ENCODE data around the gene ABLIM3.
"Not testable (repeated sequence)": the region's sequence is repeated elsewhere in the genome, so short reads cannot be mapped to it uniquely, and the experiment has no call there.

The ABLIM3 gene

DNA sequence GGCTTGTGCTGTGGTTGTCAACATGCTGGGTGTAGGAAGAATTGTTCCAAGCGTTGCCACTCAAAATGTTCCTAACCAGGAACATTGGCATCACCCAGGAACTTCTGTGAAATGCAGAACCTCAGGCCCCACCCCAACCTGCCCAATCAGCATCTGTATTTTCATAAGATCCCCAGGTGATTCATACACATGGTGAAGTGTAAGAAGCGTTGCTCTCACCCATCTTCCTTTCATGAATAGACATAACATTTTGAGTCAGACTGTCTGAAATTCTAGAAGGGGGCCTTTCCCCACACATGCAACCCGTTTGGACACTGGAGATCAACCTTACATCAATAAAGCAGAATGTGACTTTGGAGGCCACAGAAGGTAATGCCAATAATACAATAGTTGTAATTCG is 121.0 kb downstream of the ABLIM3 start:
- DNase-seq: no peak

DNA sequence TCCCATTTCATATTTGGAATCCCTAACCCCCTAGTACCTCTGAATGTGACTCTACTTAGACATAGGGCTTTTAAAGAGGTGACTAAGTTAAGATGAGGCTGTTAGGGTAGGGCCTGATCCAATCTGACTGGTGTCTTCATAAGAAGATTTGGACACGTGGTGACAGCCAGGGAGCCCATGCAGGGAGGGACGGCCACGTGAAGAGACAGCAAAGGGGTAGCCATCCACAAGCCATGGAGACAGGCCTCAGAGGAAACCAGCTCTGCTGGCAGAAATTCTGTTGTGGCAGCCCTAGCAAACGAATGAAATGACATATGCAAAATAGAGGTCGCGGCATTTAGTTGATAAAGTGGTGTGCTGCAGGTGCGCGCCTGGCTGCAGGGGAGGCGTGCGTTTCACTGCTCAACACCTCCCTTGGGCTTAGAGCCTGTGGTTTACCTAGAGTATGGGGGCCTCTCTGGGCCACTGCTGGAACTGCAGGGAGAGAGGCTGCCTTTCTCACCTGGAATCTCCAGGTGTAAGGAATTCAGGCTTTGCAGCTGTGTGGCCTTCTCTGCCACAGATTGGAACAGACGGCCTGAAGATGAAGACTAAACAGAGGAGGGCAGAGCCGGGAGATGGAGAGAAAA is 123.3 kb downstream of the ABLIM3 start:
- no peak for DNase-seq

DNA sequence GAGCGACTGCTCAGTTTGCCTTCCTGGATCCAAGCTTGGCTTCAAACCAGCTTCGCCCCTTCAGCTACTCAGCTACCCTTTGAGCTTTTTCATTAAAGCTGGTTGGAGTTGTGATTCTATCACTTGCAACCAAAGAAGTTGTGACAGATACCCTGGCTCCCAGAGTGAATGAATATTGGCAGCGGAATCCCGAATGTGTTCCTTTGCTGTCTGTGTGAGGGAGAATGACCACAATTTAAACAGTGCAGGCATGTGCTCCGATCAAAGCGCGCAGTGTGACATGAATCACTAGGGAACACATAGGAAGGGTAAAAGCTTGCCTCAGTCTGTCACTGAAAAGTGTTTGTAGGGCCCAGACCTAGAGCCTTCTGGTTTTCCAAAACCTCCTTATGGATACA is 123.8 kb downstream of the ABLIM3 start:
- DNase-seq: no peak

DNA sequence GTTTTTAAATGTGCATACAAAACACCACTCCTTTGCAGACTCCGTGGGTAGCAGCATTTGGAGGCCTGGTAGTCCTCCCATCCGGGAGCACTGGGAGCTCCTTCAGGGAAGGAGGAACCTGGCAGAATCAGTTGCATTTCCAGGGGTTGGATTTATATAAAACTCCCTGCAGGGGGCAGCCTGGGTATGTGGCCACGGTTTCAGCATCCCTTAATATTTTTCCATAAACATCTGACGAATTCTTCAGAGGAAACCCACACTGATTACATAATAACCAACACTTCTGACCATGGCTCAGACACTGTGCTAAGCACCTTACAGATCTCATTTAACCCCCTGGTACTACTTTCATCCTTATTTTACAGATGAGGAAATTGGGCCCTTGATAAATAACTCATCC is 124.3 kb downstream of the ABLIM3 start:
- DNase-seq: peak; percentile 71

DNA sequence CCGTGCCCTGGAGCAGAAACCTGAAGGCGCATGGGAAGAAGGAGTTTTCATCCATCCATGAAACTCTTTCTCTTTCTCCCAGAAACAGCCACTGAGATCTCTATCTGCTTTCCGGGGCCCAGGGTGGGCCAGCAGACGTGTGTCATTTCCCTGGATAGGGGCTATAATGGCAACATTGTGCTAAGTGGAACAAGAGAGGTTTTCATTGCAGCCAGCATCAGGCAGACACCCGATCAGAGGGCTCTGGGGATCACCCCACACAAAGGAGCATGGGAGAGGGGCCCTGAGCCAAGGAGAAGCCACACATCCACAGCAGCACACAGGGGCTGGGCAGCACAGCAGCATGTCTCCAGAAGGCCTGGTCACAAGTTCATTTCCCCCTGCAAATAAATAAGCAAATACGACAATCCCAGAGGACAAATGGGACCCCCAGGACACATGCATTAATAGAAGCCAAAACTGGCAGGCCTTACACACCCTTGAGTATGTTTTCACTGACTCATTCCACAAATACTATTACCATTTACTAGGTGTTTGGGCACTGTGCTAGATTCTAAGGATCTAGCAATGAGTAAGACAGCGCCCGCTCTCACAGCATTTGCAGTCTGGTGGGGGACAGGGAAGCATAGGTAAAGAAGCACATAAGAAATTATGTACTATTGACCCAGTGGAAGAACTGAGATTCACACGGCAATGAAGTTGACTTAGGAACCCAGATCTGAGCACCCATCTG is 126.1 kb downstream of the ABLIM3 start:
- DNase-seq: no peak

DNA sequence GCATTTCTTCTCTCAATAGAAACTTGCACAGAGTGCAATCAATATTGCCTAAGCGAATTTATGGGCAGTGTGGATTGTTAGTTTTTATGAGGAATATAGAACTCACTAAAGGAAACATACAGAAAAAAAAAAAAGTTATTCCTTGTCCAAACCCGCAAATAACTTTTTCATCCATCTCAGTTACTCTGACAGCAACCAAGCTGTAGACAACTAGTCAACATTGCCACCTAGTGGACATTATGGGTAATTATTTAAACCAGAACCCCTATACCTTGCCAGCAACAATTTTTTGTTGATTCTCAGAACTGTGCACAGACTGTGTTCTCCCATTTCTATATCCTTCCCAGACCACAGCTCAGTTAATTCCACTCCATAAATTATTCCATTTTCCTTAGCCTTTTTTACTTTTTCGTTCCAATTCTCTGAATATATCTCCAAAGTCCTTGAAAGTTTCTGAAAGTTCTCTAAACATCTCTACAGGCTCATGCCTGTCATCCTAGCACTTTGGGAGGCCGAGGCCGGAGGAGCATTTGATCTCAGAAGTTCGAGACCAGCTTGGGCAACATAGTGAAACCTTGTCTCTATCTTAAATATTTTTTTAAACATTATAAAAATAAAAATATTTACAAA is 127.8 kb downstream of the ABLIM3 start:
- DNase-seq: peak; percentile 78

DNA sequence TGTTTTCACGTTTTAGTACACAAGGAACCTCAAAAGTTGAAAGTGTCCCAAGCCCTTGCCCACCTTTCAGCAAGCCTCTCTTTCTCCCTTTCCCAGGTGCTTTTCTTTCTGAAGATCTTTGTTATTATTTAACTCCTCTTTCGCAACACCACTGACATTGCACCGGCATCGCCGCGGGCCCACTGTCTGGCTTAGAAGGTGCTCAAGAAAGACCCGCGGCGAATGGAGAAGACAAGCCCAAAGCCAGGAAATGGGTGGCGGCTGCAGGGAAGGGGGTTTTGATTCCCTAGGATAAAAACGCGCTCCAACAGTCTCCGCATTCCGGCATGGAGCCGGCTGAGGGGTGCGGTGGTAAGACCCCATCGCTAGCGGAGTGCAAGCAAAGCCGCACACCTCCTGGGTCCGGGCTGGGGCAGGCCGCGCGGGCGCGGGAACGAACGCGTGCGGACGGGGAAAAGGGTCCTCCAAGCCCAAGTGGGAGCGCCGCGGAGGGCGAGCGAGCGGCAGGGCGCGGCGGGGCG is 130.0 kb downstream of the ABLIM3 start:
- DNase-seq: no peak

DNA sequence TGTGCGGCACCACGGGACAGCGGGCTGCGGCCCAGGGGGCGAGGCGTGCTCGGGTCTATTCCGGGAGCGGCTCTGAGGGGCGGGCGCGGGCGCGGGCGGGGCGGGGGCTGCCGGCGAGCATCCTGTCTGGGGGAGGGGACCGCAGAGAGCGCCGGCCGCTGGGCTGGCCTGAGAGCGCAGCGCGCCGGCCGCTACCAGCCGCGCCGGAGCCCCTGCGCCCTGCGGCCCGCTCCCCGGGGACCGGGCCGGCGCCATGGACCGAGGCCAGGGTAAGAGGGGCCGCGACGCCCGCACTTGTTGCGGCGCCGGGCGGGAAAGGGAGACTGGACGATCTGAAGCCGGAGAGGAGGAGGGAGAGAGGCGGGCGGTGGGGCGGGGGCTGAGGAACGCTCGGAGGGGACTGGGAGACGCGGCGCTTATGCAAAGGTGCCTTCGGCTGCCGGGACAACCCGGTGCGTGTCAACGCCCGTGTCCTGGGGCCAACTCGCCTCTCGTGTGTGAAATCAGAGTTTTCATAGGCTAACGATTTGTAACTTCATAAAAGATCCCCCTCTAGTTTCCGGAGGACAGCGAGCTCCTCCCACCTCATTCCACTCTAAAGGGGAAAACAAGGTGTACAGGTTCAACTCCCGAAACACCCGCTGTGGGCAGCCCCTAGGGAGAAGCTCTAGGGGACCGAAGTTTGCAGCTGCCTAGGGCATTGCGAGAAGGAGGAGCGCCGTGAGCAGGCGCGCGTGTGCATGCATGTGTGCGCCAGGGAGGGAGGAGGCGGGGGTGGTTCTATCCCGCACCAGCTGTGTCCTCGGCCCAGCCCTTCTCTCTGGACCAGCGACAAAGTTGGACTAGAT is 130.6 kb downstream of the ABLIM3 start, which contains the start of gene AFAP1L1:
Gene AFAP1L1 (plus strand): TSS at position 144 of the 848 bp plus-strand sequence. CDS start 110 bp downstream, at position 254.
- peak; percentile 52 for DNase-seq

DNA sequence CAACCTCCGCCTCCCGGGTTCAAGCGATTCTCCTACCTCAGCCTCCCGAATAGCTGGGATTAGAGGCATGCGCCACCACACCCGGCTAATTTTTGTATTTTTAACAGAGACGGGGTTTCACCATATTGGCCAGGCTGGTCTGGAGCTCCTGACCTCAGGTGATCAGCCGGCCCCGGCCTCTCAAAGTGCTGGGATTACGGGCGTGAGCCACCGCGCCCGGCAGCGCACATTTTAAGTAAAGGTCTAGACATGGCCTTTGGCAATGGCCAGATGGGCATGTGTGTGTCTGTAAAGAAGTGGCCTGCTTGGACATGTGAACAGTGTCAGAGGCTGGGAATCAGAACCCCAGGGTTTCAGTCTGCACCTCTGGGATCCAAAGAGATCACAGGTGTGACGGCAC is 131.5 kb downstream of the ABLIM3 start:
- not testable (repeated sequence) for DNase-seq

DNA sequence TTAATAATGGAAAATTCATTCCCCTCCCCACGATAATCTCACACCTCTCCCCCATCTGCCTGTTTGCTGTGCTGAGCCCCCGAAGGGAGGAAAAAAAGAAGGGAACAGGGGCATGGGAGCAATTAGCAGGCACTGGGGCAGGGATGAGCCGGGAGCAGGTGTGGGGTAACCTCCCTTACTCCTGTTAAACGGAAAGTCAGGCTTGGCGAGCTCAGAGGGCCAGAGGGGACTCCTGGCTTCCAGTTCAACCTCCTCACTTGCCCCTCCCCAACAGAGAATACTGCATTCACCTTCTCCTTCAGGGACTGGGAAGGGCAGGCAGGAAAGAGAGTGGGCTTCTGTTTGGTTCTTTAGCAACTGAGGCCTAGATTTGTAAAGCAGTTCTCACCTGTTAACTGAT is 131.9 kb downstream of the ABLIM3 start:
- DNase-seq: no peak

DNA sequence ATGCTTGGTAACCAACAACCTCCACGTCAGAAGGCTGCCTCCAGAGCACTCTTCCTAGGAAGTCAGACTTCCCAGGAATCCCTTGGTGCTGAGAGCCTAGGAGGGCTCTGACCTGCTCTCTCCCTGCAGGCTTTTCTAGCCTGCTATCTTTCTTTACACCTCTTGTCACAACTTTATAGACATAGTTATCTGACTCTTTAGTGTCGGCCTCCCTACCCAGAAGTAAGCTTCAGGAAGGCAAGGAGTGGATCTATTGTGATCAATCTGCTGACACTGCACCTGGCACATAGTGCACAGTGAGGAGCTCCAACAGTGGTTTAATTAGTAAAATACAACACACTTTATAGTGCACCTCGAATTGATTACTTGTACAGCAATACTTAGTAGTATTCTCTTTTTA is 132.7 kb downstream of the ABLIM3 start:
- DNase-seq: no peak

DNA sequence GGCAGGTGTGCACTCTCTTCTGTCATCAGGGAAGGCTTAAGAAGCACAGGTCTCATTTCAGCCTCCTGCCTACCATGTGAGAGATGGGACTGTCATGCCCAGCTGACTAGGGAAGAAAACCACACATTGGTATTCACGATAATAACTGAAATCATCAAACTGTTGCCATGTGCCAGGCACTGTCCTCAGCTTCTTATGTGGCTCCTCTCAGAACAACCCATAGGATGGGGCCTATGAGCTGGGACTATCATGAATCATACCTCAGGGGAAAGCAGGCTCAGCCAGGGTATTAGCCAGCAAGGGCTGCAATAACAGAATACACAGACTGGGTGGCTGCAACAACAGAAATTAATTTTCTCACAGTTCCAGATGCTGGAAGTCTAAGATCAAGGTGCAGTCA is 133.6 kb downstream of the ABLIM3 start:
- DNase-seq: peak; percentile 41

DNA sequence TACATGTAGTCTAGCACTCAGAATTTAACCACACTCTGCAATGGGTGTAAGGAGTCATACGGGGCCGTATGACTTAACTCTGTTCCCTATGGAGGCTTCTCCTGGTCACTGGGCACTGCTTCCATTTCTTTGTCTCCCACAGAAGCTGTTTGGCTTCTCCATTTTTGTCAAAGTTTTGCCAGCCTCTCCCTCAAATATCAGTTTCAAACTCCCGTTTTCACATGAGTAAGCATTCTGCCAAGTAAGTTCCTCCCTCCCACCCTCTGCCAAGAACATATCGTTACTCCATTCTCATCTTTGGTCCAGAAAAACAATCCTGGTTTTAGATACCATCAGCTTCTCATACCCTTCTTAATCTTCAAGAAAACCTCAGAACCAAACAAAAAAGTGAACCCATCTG is 136.5 kb downstream of the ABLIM3 start:
- peak; percentile 68 for DNase-seq

DNA sequence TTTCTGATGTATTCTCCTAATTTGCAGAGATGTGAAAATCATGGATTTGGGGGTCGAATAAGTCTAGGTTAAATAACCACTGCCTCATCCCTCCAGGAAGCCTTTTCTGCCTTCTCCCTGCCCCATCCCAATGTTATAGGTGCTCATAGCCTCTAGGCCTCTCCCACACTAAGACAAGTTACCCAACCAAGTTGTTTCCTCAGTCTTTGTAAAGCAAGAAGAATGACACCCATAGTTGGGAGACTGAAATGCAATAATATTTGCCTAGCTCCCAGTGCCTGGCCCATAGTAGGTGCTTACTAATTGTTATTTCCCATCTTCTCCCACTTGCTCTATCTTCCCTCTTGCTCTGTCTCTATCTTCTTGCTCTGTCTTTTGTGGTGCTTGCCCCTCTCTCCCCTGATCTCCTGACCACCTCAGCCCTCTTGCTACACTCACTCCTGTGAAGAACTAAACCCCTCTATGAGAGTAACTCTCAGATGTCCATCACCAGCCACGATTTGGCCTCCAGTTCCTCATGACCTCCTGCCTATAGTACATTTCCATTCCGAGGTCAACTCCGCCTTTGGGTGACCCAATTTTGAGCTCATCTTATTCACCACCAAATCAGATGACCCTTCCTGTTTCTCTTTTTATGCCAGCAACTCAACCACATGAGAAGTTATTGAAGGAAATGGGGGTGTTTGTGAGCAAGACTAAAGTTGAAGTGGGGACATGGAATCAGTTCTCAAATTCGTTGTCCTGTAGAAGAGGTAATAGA is 137.3 kb downstream of the ABLIM3 start:
- DNase-seq: peak; percentile 85

DNA sequence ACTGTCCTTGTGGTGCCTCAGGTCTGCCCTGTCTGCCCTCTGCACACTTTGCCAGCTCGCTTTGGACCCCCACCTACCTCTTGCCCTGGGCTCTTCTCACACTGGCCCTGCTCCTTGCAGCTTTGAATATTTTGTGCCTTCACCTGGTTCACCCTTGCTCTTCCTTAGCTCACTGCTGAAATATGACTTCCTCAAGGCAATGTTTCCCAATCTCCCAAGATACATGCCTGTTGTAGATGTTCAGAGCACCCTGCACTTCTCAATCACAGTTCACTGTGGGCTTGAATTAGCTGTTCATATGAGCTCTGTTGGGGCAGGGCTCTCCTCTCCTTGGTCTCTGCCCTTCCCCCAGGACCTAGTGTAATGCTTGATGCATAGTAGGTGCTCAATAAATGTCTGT is 138.4 kb downstream of the ABLIM3 start:
- DNase-seq: no peak

DNA sequence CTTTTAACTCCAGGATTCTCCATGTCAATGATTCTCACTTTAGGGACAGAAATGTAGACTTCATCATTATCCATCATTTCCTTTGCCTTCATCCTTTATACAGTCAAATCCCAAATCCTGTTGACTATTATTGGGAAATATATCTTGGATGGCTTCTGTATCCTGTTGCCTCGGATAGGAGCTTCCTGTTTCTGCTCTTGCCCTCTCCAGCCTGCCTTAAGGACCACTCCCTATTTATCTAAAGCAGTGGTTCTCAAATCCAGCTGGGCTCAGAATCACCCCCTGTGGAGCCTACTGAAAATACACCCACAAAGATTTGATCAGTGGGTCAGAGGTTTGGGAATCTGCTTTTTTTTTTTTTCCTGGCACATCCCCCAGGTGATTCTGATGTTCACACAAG is 138.8 kb downstream of the ABLIM3 start:
- DNase-seq: no peak

DNA sequence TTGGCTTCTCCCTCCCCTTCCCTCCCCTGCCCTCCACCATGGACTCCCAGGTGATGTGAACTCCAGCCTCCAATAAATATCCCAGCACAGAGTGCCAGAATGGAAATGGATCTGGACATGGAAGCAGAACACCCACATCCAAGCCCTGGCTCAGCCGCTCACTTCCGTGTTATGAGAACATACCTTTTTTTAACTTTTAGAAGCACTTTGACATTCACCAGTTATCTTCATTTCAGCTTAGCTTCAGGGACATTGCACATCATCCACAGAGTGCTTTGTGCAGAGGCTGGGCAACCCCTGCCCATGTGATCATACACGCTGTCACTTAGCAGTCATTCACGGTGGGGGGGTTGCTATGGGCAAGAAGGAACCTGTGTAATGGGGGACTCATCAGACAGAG is 139.5 kb downstream of the ABLIM3 start:
- DNase-seq: no peak

DNA sequence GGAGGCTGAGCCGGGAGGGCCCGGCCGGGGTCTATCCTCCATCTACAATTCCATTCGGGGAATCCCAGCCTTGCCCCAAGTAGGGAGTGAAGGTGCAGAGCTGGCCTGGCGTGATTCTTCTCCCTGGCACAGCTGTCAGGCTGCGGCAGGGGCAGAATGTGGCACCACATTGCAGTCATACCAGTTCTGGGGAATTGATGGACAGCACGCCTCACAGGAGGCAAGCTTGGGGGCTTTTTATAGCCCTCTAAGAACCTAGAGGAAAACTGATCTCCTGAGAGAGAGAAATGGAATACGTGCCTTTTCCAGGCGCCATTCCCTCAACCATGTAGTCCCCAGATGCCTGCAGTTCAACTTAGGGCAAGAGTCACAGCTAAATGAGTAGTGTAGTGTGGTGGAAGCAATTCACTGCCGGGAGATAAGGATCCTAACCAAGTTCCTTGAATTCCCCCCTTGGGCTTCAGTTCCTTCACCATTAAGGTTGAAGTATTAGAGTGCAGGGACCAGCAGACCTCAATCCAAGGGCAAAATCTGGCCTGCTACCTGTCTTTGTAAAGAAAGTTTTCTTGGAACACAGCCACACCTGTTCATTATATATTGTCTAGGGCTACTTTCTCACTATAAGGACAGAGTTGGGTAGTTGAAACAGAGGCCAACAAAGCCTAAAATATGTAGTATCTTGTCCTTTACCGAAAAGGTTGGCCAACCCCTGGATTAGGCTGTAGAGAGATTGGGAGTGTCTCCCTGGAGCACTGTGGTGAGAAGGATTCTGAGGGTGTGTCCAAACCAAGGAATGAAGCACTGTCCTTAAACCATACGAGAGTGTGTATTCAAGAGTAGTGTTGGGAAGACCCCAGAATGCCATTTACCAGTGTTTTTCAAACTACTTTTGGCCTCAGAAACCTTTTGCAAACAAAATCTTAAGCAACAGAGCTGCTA is 141.0 kb downstream of the ABLIM3 start:
- DNase-seq: no peak

DNA sequence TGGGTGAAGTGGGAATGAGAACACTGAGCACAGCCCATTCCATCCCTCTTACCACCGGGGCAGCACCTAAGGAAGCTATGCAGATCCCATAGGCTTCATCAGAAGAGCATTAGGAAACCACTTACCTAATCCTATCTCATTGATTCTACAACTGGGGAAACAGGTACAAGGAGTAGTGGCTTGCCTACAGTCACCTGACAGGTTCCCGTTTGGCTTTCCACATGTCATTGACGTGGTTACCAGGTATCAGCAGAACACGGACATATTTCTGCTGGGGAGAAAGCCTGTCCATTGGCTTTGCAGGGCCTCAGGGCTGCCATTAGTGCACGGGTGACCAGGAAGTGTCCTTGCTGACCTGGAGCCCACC is 141.7 kb downstream of the ABLIM3 start:
- no peak for DNase-seq

DNA sequence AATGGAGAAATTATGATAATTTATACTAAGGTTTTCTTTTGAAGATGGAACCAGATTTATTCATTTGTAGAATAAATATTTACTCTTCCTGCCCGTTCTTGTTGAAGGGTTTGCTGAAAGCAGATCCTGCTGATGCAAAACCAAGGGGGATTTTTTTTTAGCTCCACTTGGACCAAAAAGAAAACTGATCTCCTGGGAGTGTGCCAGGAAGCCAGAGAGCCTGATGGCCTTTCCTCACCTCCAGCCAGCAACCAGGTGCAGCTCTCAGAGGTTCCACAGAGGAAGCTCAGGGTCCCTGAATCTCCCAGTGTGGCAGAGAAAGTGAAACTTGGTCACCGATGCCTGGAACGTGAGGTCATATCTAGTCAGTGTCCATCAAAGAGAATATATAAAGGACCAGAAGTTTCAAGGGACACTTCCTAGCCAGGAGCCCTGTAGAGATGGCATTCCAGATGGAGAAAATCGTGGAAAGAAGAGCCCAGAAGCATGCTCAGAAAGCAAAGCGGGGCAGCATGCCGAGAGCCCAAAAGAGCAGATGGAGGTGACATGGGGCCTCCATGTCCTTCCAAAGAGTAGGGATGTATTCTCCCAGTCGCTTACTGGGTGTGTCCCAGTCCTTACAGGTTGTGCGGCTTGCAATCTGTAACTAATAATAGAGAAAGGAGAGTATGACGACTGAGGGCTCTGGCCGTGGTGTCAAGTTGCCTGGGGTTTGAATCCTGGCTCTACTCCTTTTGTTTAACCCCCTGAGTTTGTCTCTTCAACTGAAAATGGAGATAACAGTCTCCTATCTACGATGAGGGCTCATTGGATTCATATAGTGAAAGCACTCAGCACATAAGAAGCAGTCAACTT is 142.6 kb downstream of the ABLIM3 start:
- DNase-seq: no peak
